Heart left ventricle (tissue), 16 donors: ENCODE data around the gene CDC37L1. TPM values are rescaled to one million over a fixed set of nuclear protein-coding genes. Genes with fewer than 3 reads are reported as not detected.

Experiments used
- ATAC-seq, 4 donors: fragments of 200-7000 bp; cut with Tn5 transposase; one replicate each; pipeline ENCODE4 v1.9.1; 2020 to 2022; ENCODE audit warnings: moderate library complexity in 4 of 4, mild to moderate bottlenecking in 3 of 4, moderate number of reproducible peaks in 1 of 4
- DNase-seq, 5 donors: peaks; one replicate each; pipeline ENCODE4 v3.0.0-alpha.2; 2020
- H3K27ac ChIP-seq, 12 donors: fragments of 200-600 bp; sonication (generic) in 4 of 12; one replicate each; pipeline versions ENCODE4 v1.5.0 to v1.8.0; 2016 to 2022; ENCODE audit warnings: mild to moderate bottlenecking in 2 of 12
- H3K27me3 ChIP-seq, 9 donors: fragments of 200-600 bp; sonication (generic) in 2 of 9; one replicate each; pipeline versions ENCODE4 v1.5.1 to v1.8.0; 2016 to 2022; ENCODE audit warnings: mild to moderate bottlenecking in 3 of 9
- H3K36me3 ChIP-seq, 9 donors: fragments of 200-600 bp; sonication (generic) in 2 of 9; one replicate each; pipeline versions ENCODE4 v1.5.0 to v1.8.0; 2018 to 2022; ENCODE audit warnings: mild to moderate bottlenecking in 2 of 9
- H3K4me1 ChIP-seq, 12 donors: fragments of 200-600 bp; sonication (generic) in 4 of 12; one replicate each; pipeline versions ENCODE4 v1.5.0 to v1.8.0; 2016 to 2022; ENCODE audit warnings: mild to moderate bottlenecking in 3 of 12
- H3K4me3 ChIP-seq, 12 donors: fragments of 200-600 bp; sonication (generic) in 4 of 12; one replicate each; pipeline versions ENCODE4 v1.5.0 to v1.8.0; 2017 to 2022; ENCODE audit warnings: mild to moderate bottlenecking in 9 of 12, moderate library complexity in 4 of 12
- H3K9me3 ChIP-seq, 12 donors: fragments of 200-600 bp; sonication (generic) in 4 of 12; one replicate each; pipeline versions ENCODE4 v1.5.0 to v1.8.0; 2016 to 2022; ENCODE audit warnings: mild to moderate bottlenecking in 1 of 12
- CTCF ChIP-seq, 12 donors: fragments of 200-600 bp; sonication (generic) in 4 of 12; IDR thresholded peaks; one replicate each; pipeline versions ENCODE4 v1.5.0 to v1.8.0; 2018 to 2022; ENCODE audit warnings: antibody characterized with exemption in 12 of 12, mild to moderate bottlenecking in 5 of 12
- POLR2A ChIP-seq, 2 donors: fragments of 450-650 bp; IDR thresholded peaks; one replicate each; pipeline ENCODE4 v1.6.1; 2017; ENCODE audit warnings: antibody characterized with exemption in 2 of 2, mild to moderate bottlenecking in 2 of 2, moderate library complexity in 2 of 2
- WGBS, 4 donors: extraction: QIAGEN DNeasy Blood & Tissue Kit in 2 of 4; methylation state at CpG; one replicate each; pipeline versions ENCODE4 v1.1.5 to v1.1.7; 2013 to 2018; 5-methylcytosine and 5-hydroxymethylcytosine counted together
- intact Hi-C, 10 donors: fragments of 100-400 bp; cut with DNase I; formaldehyde crosslinking; loops; one replicate each; pipeline versions ENCODE4 v1.11.1 to v1.14.2; 2022
- polyA plus RNA-seq, 2 donors: library from polyadenylated mRNA; stranded (reverse); fragments of 200-250 nt; gene quantifications; one replicate each; pipeline ENCODE4 v1.2.3, GENCODE V29; 2013
- total RNA-seq, 9 donors: library from RNA; depleted of rRNA in 2 of 9; stranded (reverse); fragments of >200 nt in 2 of 9; fragmentation: NEBNext Ultra II Directional in 3 of 9; extraction: Animal tissue kit (Norgen Biotek cat#: 25700) in 3 of 9; gene quantifications; one replicate each; pipeline versions ENCODE4 v1.1.0 to v1.2.4, GENCODE V29; 2016 to 2023
- donor health status: ischemic (EF 13 %, LVEDD 7.1; RV severe dilation, severe dysfunction).
- donor health status: healthy with polysubstance abuse.
- donor health status: DM: no; HTN: yes; CAD: no.
- donor health status: DM: no; HTN: no; CAD: no.
- donor health status: ischemic (EF 25% LVEDD 6.9; RV normal size, moderate dysfunction).
- donor health status: ischemic (EF 25% LVEDD 5.7; RV mildly dilated, moderate dysfunction).
- donor health status: healthy.
- donor health status: DM: yes; HTN: yes; CAD: no.
- donor health status: ischemic (EF 35%, LVEDD 5.7; RV mildly dilated, moderate dysfunction).
- donor health status: nonischemic (EF 11% LVEDD 7.7; RV severe dilation, severe dysfunction).
- donor health status: DM: yes; HTN: yes; CAD: no.
- donor health status: PGD.
- donor health status: ischemic (EF 29% LVEDD 5.4; RV normal size, mild dysfunction).
- donor health status: nonischemic (EF 23%, LVEDD 6.1; RV moderate dilation, normal function).

CDC37L1 gene
- total and polyA plus RNA-seq, 11 donors: 15.6 to 100 (median 34.9) TPM

- DNase-seq: no peak
- WGBS, 4 donors: 84 to 94% (median 89%) methylated on average over 3 of the region's 3 CpGs
- Histone ChIP-seq H3K9me3 (peaks cover 0 to 2% (median 0%) of the 10 kb centered on the region in 12 donors), H3K36me3 (no peaks in the 10 kb centered on the region), H3K27me3 (no peaks in the 10 kb centered on the region), H3K4me3 (no peak overlapping the region), H3K27ac (no peak overlapping the region), H3K4me1 (peaks cover 0 to 14% (median 2%) of the 10 kb centered on the region in 12 donors)
- no peak for ATAC-seq
- TF ChIP-seq CTCF (IDR thresholded peaks at IDR 0.05) (no peak), POLR2A (IDR thresholded peaks at IDR 0.05) (no peak)
- intact Hi-C loops: loop anchor here in 1 of 10 donors (10.0 kb wide), 1 partner anchor 314 kb away; the partner anchor contains the start of gene JAK2
Observed at GRCh38 chr9:4670591-4670990, 8.8 kb upstream of the CDC37L1 start.

GRCh38 chr9:4671737-4672136, 7.6 kb upstream of the CDC37L1 start:
- WGBS, 4 donors: 98 to 100% (median 99%) methylated on average over 1 of the region's 1 CpG
- H3K36me3 ChIP-seq: no peaks in the 10 kb centered on the region
- ATAC-seq: no peak
- no peak overlapping the region for H3K27ac ChIP-seq
- H3K27me3 ChIP-seq: no peaks in the 10 kb centered on the region
- H3K9me3 ChIP-seq: peaks cover 0 to 2% (median 0%) of the 10 kb centered on the region in 12 donors
- no peak overlapping the region for H3K4me3 ChIP-seq
- intact Hi-C loops: loop anchor here in 1 of 10 donors (10.0 kb wide), 1 partner anchor 313 kb away; the partner anchor contains the start of gene JAK2
- peaks cover 0 to 2% (median 0%) of the 10 kb centered on the region in 12 donors for H3K4me1 ChIP-seq
- DNase-seq: no peak
- no peak for TF ChIP-seq POLR2A (IDR thresholded peaks at IDR 0.05)
- no peak for TF ChIP-seq CTCF (IDR thresholded peaks at IDR 0.05)

DNA sequence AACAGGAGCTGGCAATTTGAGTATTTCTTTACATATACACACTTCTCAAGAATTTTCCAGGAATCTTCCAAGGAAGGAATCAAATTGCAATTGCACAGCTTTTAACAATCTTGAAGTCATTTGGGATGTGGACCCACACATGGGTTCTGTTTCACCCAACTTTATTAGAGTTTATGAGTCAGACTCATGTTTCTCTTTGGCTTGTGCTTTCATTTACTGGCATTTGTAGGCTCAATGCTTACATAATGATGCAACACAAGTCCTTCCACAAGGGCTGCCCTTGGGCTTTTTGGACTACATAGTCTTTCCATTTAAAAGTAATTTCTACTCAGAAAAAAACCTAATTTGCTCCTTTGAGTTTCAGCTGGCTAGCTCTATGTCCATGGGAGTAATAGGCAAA, 4.6 kb upstream of the CDC37L1 start:
- intact Hi-C loops: loop anchor here in 2 of 10 donors (5.0 to 10.0 kb wide), 2 partner anchors 68 to 310 kb away; partner anchors contain the start of genes AK3 (in 1 of the 2) and JAK2 (in 1 of the 2)
- DNase-seq: no peak

DNA sequence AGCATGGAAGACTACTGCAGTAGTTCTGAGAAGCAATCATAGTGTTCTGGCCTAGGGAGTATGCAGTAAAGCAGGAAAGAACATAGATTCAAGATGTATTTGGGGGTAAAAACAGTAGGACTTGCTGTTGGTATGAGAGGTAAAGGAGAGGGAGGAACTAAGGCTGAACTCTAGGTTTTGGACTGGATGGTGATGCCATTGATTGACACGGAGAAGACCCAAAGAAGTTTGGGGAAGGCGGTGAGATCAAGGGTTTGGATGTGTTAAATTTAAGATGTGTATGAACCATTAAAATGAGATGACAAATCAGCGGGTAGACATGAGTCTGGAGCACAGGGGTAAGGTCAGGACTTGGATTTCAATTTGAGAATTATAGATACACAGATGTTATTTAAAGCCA, 2.0 kb upstream of the CDC37L1 start:
- Histone ChIP-seq H3K36me3 (no peaks in the 10 kb centered on the region), H3K4me1 (peaks cover 0 to 29% (median 15%) of the 10 kb centered on the region in 12 donors), H3K27me3 (no peaks in the 10 kb centered on the region), H3K27ac (no peak overlapping the region), H3K4me3 (no peak overlapping the region), H3K9me3 (no peaks in the 10 kb centered on the region)
- ATAC-seq (no peak), DNase-seq (no peak)
- 63 to 97% (median 87%) methylated on average over 3 of the region's 3 CpGs for WGBS, 4 donors
- intact Hi-C loops: loop anchor here in 2 of 10 donors (5.0 to 10.0 kb wide), 2 partner anchors 65 to 307 kb away; partner anchors contain the start of genes AK3 (in 1 of the 2) and JAK2 (in 1 of the 2)
- TF ChIP-seq CTCF (IDR thresholded peaks at IDR 0.05) (no peak), POLR2A (IDR thresholded peaks at IDR 0.05) (no peak)

More for the DNA sequence above, 4.6 kb upstream of the CDC37L1 start:
- ATAC-seq: no peak
- Histone ChIP-seq H3K4me1 (peaks cover 0 to 11% (median 2%) of the 10 kb centered on the region in 12 donors), H3K36me3 (no peaks in the 10 kb centered on the region), H3K9me3 (peaks cover 0 to 2% (median 0%) of the 10 kb centered on the region in 12 donors), H3K27ac (peak overlapping the region in 1 of 12 donors; percentile 29), H3K27me3 (no peaks in the 10 kb centered on the region), H3K4me3 (no peak overlapping the region)
- no peak for TF ChIP-seq POLR2A (IDR thresholded peaks at IDR 0.05)
- TF ChIP-seq CTCF (IDR thresholded peaks at IDR 0.05): no peak
